IMR-90 (cell line): ENCODE measurements around the gene TNRC6B. TPM values are rescaled to one million over a fixed set of nuclear protein-coding genes. Genes with fewer than 3 reads are reported as not detected.

Experiments
- ATAC-seq: fragments of 200-7000 bp; cut with Tn5 transposase; 2 replicates; pipeline ENCODE4 v1.9.1; 2020; ENCODE audit warnings: low read depth, mild to moderate bottlenecking, moderate library complexity
- BruUV-seq: library from RNA; stranded (reverse); fragments of 400-500 nt; replicated peaks from 2 replicates; lab custom pipeline; 2021; lab: Mats Ljungman, UMichigan
- CTCF ChIA-PET: fragments of 300-600 bp; formaldehyde crosslinking; extraction: SDS; loops from one replicate; lab custom pipeline; 2021; ENCODE audit warnings: antibody characterized with exemption; lab: Yijun Ruan, JAX
- POLR2A ChIA-PET: fragments of 300-600 bp; sonication (Branson Sonifier 250); formaldehyde crosslinking; loops from one replicate; lab custom pipeline; 2022; ENCODE audit warnings: antibody characterized with exemption; ENCODE audit not compliant: unreplicated experiment; lab: Charles Lee
- DNase-seq: peaks from one replicate; pipeline ENCODE4 v3.0.0; 2013
- H2AFZ ChIP-seq: replicated peaks from 2 replicates; pipeline ENCODE3; 2013; ENCODE audit warnings: low read length, mild to moderate bottlenecking; ENCODE audit not compliant: poor library complexity
- H2AK5ac ChIP-seq: 2 replicates; pipeline ENCODE4 v1.6.1; 2013; ENCODE audit warnings: low read depth, low read length, inconsistent platforms
- H2AK9ac ChIP-seq: replicated peaks from 2 replicates; pipeline ENCODE3; 2013; ENCODE audit warnings: mild to moderate bottlenecking, low read depth, low read length, moderate library complexity; ENCODE audit not compliant: poor library complexity
- H2BK120ac ChIP-seq: 2 replicates; pipeline ENCODE4 v1.6.1; 2013; ENCODE audit warnings: low read depth, low read length, inconsistent platforms
- H2BK15ac ChIP-seq: 3 replicates; pipeline ENCODE4 v1.6.1; 2013; ENCODE audit warnings: low read depth, low read length, inconsistent platforms
- H2BK20ac ChIP-seq: 2 replicates; pipeline ENCODE4 v1.6.1; 2013; ENCODE audit warnings: low read depth, mild to moderate bottlenecking, inconsistent platforms, low read length, moderate library complexity
- H2BK5ac ChIP-seq: 2 replicates; pipeline ENCODE4 v1.6.1; 2013; ENCODE audit warnings: mild to moderate bottlenecking, low read depth, low read length, inconsistent platforms; ENCODE audit not compliant: poor library complexity, severe bottlenecking
- H3K14ac ChIP-seq: replicated peaks from 2 replicates; pipeline ENCODE4 v1.6.1; 2013; ENCODE audit warnings: low read depth, low read length, inconsistent platforms
- H3K18ac ChIP-seq: 2 replicates; pipeline ENCODE4 v1.6.1; 2013; ENCODE audit warnings: low read depth, low read length, control low read depth
- H3K23ac ChIP-seq: 2 replicates; pipeline ENCODE4 v1.6.1; 2013; ENCODE audit warnings: low read depth, low read length, inconsistent platforms
- H3K27ac ChIP-seq: 2 replicates; pipeline ENCODE4 v1.5.1; 2013; ENCODE audit warnings: mild to moderate bottlenecking, control low read depth, low read length; ENCODE audit not compliant: insufficient read depth
- H3K27me3 ChIP-seq: 2 replicates; pipeline ENCODE4 v1.6.1; 2013; ENCODE audit warnings: low read length; ENCODE audit not compliant: control insufficient read depth, insufficient read depth
- H3K36me3 ChIP-seq: 2 replicates; pipeline ENCODE4 v1.6.1; 2013; ENCODE audit warnings: low read length, mixed read lengths; ENCODE audit not compliant: control insufficient read depth, insufficient read depth
- H3K4ac ChIP-seq: 2 replicates; pipeline ENCODE4 v1.6.1; 2013; ENCODE audit warnings: low read depth, low read length, inconsistent platforms
- H3K4me1 ChIP-seq: 2 replicates; pipeline ENCODE4 v1.6.1; 2013; ENCODE audit warnings: low read length, mixed read lengths; ENCODE audit not compliant: control insufficient read depth, insufficient read depth
- H3K4me2 ChIP-seq: 2 replicates; pipeline ENCODE4 v1.6.1; 2013; ENCODE audit warnings: low read depth, mild to moderate bottlenecking, control low read depth, low read length, moderate library complexity
- H3K4me3 ChIP-seq: 2 replicates; pipeline ENCODE4 v1.5.1; 2013; ENCODE audit warnings: low read depth, mild to moderate bottlenecking, control low read depth, low read length, moderate library complexity; ENCODE audit not compliant: insufficient read depth
- H3K56ac ChIP-seq: 2 replicates; pipeline ENCODE4 v1.6.1; 2013; ENCODE audit warnings: low read length, inconsistent platforms; ENCODE audit not compliant: insufficient read depth; ENCODE audit errors: extremely low read depth
- H3K79me1 ChIP-seq, 2 experiments: 2 replicates each; pipeline ENCODE4 v1.6.1; 2013; ENCODE audit warnings: low read length in 2 of 2, inconsistent platforms in 1 of 2, low read depth in 1 of 2
- H3K9ac ChIP-seq: 2 replicates; pipeline ENCODE4 v1.6.1; 2013; ENCODE audit warnings: low read depth, low read length, control low read depth
- H3K9me1 ChIP-seq: 2 replicates; pipeline ENCODE4 v1.6.1; 2013; ENCODE audit warnings: low read length, inconsistent platforms; ENCODE audit not compliant: insufficient read depth
- H3K9me3 ChIP-seq: 2 replicates; pipeline ENCODE4 v1.6.1; 2013; ENCODE audit warnings: low read length; ENCODE audit not compliant: control insufficient read depth, insufficient read depth
- H4K20me1 ChIP-seq: 2 replicates; pipeline ENCODE4 v1.6.1; 2013; ENCODE audit warnings: low read length, inconsistent platforms; ENCODE audit not compliant: insufficient read depth
- H4K5ac ChIP-seq: 2 replicates; pipeline ENCODE4 v1.6.1; 2013; ENCODE audit warnings: mild to moderate bottlenecking, low read depth, low read length, control low read depth
- H4K8ac ChIP-seq, 2 experiments: 2 replicates each; pipeline ENCODE4 v1.6.1; 2013; ENCODE audit warnings: low read depth in 2 of 2, low read length in 2 of 2, control low read depth in 1 of 2, inconsistent platforms in 1 of 2
- H4K91ac ChIP-seq: 2 replicates; pipeline ENCODE4 v1.6.1; 2013; ENCODE audit warnings: low read depth, low read length, inconsistent platforms; ENCODE audit not compliant: insufficient read depth
- CHD1 ChIP-seq: IDR thresholded peaks from 2 replicates; pipeline ENCODE4 v1.6.1; 2012; ENCODE audit warnings: low read depth, low read length, improper control_type of control experiment
- FOS ChIP-seq: fragments of 150-350 bp; IDR thresholded peaks from 2 replicates; pipeline ENCODE4 v1.6.1; 2016; ENCODE audit warnings: low read depth, low read length
- MAZ ChIP-seq: IDR thresholded peaks from 2 replicates; pipeline ENCODE4 v1.6.1; 2012; ENCODE audit warnings: low read depth, mild to moderate bottlenecking, low read length, improper control_type of control experiment, moderate library complexity, borderline replicate concordance
- MXI1 ChIP-seq: IDR thresholded peaks from 2 replicates; pipeline ENCODE4 v1.6.1; 2012; ENCODE audit warnings: low read depth, mild to moderate bottlenecking, low read length, moderate library complexity, borderline replicate concordance
- USF2 ChIP-seq: fragments of 150-350 bp; IDR thresholded peaks from 2 replicates; pipeline ENCODE4 v1.6.1; 2017; ENCODE audit warnings: mild to moderate bottlenecking, antibody characterized with exemption, low read length, low read depth
- WGBS, 2 experiments: methylation state at CpG; one replicate each; pipeline versions ENCODE4 v1.1.5 to v1.1.7; 2013; ENCODE audit warnings: missing lambda C conversion rate in 2 of 2; ENCODE audit not compliant: insufficient read length in 1 of 2; ENCODE audit errors: extremely low coverage in 2 of 2; 5-methylcytosine and 5-hydroxymethylcytosine counted together
- dilution Hi-C: fragments of 300-500 bp; cut with HindIII; formaldehyde crosslinking; loops from one replicate; pipeline ENCODE4 v1.14.3; 2018; ENCODE audit warnings: low sequenced_read_pairs; ENCODE audit not compliant: unreplicated experiment
- in situ Hi-C: fragments of 300-500 bp; cut with MboI; formaldehyde crosslinking; loops from 3 replicates; pipeline ENCODE4 v1.14.3; 2019; ENCODE audit warnings: low sequenced_read_pairs, inconsistent platforms, mixed read lengths
- intact Hi-C: fragments of 100-400 bp; cut with micrococcal nuclease; formaldehyde crosslinking; loops from 2 replicates; pipeline ENCODE4 v1.10.0; 2022
- polyA plus RNA-seq, 3 experiments: library from polyadenylated mRNA; depleted of rRNA; stranded (reverse); fragments of >200 nt; gene quantifications; 2 replicates each; pipeline ENCODE4 v1.2.3, GENCODE V29; 2012; ENCODE audit warnings: low replicate concordance in 1 of 3
- total RNA-seq: library from RNA; depleted of rRNA; stranded (reverse); fragments of >200 nt; gene quantifications from 2 replicates; pipeline ENCODE4 v1.2.3, GENCODE V29; 2012
- TF ChIP-seq, protein P1 (sequence below): conservative IDR thresholded peaks from 2 replicates; pipeline ENCODE4 v1.5.1; 2012; ENCODE audit warnings: mild to moderate bottlenecking, low read depth, low read length, improper control_type of control experiment

Gene TNRC6B
- total and polyA plus RNA-seq, 2 of the 4 experiments (the other 2 are of a cell fraction), result 3.9 to 17.0 TPM

- H2AK5ac ChIP-seq, result no peak overlapping the region
- no peak overlapping the region for H3K27ac ChIP-seq
- 98% methylated on average over 6 of the region's 9 CpGs; no CpG with 5 or more reads in 1 of the 2 experiments for WGBS, 2 experiments
- H3K36me3 ChIP-seq, result peaks cover 28% of the 10 kb centered on the region
- H4K91ac ChIP-seq, result no peak overlapping the region
- no peaks in the 10 kb centered on the region for H3K27me3 ChIP-seq
- no peak overlapping the region for H3K9ac ChIP-seq
- no peak overlapping the region for H2BK5ac ChIP-seq
- H2BK120ac ChIP-seq, result no peak overlapping the region
- H3K4me3 ChIP-seq, result no peak overlapping the region
- DNase-seq (no peak), ATAC-seq (no peak)
- no peak overlapping the region for H2BK15ac ChIP-seq
- no peak overlapping the region for H4K5ac ChIP-seq
- H2BK20ac ChIP-seq, result no peak overlapping the region
- dilution Hi-C loops, result no loop called here
- H4K8ac ChIP-seq, result no peak overlapping the region
- no peak overlapping the region for H3K4ac ChIP-seq
- no peaks in the 10 kb centered on the region for H4K20me1 ChIP-seq
- no peak overlapping the region for H3K4me2 ChIP-seq
- intact Hi-C loops, result no loop called here
- no peak overlapping the region for H3K14ac ChIP-seq
- ChIA-PET POLR2A (interaction anchor here (0.7 kb wide), 1 partner anchor 90 kb away, joined by 4 read pairs; no protein-coding TSS in a partner anchor), CTCF (interaction anchor here (0.6 kb wide), 2 partner anchors 43 to 218 kb away, joined by 3 to 7 read pairs; no protein-coding TSS in a partner anchor)
- no peak overlapping the region for H3K56ac ChIP-seq
- H2AK9ac ChIP-seq, result no peak overlapping the region
- no TSS peak for BruUV-seq
- H3K23ac ChIP-seq, result no peak overlapping the region
- no peak overlapping the region for H2AFZ ChIP-seq
- no peak overlapping the region for H3K18ac ChIP-seq
- in situ Hi-C loops, result no loop called here
- TF ChIP-seq MXI1 (no peak), CHD1 (no peak), FOS (no peak), USF2 (no peak), MAZ (no peak)
- TF ChIP-seq, protein P1, sequence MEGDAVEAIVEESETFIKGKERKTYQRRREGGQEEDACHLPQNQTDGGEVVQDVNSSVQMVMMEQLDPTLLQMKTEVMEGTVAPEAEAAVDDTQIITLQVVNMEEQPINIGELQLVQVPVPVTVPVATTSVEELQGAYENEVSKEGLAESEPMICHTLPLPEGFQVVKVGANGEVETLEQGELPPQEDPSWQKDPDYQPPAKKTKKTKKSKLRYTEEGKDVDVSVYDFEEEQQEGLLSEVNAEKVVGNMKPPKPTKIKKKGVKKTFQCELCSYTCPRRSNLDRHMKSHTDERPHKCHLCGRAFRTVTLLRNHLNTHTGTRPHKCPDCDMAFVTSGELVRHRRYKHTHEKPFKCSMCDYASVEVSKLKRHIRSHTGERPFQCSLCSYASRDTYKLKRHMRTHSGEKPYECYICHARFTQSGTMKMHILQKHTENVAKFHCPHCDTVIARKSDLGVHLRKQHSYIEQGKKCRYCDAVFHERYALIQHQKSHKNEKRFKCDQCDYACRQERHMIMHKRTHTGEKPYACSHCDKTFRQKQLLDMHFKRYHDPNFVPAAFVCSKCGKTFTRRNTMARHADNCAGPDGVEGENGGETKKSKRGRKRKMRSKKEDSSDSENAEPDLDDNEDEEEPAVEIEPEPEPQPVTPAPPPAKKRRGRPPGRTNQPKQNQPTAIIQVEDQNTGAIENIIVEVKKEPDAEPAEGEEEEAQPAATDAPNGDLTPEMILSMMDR, result no peak
- H3K79me1 ChIP-seq, result peaks cover 7 to 25% of the 10 kb centered on the region in 2 experiments; a peak in 3 of 4 replicates
- no peaks in the 10 kb centered on the region for H3K9me3 ChIP-seq
- no peaks in the 10 kb centered on the region; the same call in 1 of the 2 replicates for H3K4me1 ChIP-seq
- peaks cover 12% of the 10 kb centered on the region; the same call in 1 of the 2 replicates for H3K9me1 ChIP-seq
Observed at GRCh38 chr22:40270031-40270430, 92.3 kb downstream of the TNRC6B start.
